GM18507 (cell line): ENCODE data around the gene PRPF19.

Experiments used
- DNase-seq: peaks from one replicate; pipeline ENCODE4 v3.0.0; 2011; ENCODE audit warnings: low read depth; ENCODE audit not compliant: insufficient read length; ENCODE audit errors: extremely low spot score
- FAIRE-seq: peaks from 2 replicates; lab custom pipeline; 2011; peaks lifted over from hg19 to GRCh38; lab: Jason Lieb, UNC

The PRPF19 gene

DNA sequence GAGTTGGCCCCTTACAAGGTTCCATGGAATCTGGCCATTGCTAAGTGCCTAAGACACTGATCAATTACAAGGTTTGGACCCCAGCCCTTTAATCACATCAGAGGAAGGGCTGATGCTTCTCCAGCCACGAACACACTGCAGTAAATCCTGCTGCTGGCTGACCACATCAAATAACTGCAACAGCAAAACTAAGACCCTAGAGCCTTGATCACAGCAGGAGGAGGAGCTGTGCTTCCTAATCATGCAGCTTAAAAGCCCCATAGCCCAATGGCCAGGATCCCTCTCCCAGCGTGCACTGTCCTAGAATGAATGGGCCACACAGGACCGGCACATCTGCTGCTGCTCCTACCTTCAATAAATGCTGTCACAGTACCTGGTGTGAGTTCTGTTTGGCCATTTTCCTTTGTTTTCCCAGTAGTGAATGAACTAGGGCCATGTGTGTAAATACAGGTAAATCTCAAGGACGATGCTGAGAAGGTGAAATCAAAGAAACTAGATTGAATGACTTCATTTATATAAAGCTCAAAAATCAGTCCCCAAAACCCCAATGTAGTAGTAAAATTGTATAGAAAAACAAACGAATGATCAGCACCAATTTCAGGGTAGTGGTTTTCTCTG is 26.3 kb downstream of the PRPF19 start:
- no peak for FAIRE-seq
- no peak for DNase-seq

DNA sequence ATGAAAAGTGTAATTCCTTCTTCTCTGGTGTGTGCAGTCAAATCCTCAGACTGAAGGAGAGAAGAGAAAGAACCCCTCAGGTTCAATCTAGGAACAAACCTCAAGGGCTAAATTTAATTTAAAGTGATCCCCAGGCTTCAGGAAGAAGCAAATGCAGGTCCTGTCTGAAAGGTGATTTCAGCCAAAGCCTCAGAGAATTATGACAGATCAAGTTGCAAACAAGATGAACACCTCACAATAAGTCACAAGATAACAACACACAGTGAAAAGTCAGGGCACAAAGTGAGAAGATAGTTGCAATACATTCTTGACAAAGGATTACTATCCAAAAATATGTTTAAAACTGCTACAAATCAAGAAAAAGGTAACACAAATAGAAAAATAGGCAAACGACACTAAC is 27.3 kb downstream of the PRPF19 start:
- FAIRE-seq (no peak), DNase-seq (no peak)

DNA sequence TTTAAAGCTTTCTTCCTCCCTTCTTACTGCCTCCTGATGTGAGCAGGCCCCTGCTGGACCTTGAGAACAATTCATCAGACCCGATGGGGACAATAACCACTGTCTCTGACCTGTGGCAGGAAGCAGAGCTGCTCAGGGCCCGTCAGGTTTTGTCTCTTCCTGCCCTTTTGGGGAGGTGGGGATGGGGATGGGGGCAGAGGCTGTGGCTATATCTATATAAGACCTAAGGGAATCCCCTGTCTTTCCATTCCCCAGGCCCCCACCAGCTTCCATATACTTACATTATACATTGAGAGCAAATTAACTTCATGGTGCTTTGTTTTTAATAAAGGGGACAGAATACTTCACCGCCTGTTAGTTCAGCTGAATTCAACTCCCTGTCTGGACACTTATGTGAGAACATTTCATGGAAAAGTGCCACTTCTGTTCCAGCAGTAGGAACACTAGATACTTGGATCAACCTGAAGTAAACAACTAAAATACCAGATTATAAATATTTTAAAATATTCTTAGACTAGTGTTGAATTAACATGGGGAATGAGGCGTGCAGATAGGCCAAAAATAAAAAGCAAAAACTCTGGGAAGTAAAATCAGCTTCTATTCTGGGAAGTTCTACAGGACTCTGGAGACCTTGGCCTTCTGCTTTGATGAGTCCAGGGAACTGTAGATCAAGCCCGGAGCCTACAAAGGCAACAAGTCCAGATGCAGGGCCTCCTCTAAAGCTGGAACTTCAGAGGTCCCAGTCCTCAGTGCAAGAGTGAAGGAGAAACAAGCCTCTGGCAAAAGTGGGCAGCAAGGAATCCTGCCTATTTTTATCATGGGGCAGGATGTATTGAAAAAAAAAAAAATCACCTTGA is 27.9 kb downstream of the PRPF19 start:
- DNase-seq: no peak
- no peak for FAIRE-seq

DNA sequence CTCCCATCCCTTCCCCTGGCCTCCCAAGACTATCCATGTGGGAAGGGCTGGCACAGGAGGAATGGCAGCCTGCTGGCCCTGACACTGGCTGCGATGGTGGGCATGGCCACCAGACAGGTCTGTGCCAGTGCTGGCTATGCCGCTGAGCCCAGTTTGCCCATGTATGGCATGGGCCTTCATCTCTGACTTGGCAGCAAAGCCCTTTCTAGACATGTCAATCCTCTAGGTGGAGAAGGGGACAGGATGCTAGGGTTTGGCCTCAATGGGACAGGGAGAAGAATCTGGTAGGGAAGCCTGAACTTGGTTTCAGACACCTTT is 30.3 kb downstream of the PRPF19 start:
- DNase-seq (no peak), FAIRE-seq (no peak)

DNA sequence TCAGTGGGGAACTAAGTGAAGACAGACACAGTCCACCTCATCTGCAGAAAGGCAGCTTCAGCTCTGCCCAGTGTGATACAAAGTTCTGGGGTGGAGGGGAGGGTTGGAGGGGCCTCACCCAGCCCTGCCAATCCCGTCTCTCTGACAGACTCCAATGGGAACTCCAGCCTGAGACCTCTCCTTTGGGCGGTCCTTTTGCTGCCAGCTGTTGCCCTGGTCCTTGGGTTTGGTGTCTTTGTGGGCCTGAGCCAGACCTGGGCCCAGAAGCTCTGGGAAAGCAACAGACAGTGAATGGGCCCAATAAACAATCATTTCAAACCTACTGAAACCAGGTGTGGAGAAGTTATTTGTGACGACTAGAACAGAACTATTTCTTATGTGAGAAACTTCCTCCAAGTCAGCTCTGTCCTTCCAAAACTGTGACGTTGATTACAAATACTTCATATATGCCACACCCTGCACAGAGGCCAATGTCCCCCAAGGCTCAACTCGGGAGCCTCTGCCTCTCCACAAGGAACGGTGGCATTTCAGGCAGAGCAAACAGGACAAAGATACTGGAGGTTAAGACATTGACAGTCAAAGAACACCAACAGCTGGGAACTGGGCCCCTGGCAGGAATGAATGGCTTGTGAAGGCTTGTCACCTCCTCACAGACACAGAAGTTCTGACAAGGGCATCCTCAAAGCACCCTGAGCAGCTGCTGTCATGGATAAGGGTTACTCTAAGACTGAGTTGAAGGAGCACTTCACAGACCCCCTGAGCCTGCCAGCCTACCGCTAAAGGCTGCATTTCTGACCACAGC is 30.8 kb downstream of the PRPF19 start:
- no peak for FAIRE-seq
- DNase-seq: no peak

DNA sequence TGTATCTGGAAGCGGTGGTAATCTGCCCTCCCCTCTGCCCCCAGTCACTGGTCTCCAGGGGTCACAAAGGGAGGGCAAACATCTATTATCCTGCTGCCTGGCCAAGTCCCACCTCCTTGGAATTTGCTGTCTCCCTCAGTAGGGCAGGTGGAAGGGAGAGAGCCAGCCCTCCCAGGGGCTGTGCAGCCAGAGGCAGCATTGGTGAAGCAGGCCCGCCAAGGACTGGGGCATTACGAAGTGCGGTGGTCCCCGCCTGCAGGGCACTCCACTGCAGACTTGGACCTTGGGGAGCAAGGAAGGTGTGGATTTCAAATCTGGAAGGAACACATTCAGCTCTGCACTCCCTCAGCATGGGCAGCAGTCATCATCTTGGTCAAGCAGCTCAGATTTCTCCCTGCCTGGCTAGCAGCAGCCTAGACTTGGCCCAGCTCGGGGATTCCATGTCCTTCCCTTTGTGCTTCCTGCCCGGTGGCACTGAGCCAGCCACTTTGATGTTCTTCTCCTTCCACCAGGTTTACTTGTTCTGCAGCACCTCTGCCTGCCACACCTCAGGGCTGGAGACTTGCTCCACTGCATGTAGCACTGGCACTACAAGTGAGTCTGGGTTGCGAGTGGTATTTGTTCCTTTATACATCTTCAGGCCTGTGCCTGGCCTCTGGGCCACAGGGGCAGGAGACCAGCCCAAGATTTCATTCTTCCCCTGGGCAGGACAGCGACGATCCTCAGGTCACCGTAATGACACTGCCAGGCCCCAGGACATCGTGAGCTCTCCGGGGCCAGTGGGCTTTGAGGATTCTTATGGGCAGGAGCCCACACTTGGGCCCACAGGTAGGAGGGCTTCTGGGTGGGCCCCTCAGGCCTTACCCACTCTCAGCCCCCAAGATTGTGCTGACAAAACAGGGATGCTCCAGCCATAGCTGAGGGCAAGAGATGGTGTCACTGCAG is 31.7 kb downstream of the PRPF19 start:
- FAIRE-seq (no peak), DNase-seq (no peak)

DNA sequence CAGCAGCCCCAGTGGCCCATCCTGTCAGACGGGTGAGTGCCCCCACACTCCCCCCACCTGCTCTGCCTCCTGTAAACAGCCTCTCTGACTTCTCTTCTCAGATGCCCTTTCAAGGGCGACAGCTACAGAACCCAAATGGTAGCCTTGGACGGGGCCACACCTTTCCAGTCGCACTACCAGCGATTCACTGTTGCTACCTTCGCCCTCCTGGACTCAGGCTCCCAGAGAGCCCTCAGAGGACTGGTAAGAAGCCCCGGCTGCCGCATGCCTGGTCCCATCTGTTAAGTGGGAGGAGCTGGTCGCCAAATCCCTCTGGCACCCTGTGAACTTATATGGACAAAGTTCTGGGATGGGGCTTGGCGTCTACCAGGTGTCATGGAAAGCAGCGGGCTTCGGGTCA is 32.9 kb downstream of the PRPF19 start:
- DNase-seq (no peak), FAIRE-seq (no peak)

DNA sequence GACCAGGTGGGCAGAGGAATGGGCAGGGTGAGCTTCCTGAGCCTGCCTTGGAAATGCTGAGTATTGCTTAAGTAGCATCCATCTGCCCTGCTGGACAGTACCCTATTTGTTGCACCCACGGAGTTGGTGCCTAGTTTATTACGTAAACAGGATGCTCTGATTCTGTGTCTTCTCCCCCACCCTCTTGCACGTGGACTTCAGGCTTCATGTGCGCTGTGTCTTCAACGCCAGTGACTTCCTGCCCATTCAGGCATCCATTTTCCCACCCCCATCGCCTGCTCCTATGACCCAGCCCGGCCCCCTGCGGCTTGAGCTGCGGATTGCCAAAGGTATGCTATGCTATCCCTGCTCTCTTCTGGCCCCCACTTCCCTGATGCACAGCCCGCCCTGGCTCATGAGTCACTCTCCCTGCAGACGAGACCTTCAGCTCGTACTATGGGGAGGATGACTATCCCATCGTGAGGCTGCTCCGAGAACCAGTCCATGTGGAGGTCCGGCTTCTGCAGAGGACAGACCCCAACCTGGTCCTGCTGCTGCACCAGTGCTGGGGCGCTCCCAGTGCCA is 33.3 kb downstream of the PRPF19 start:
- FAIRE-seq: no peak

DNA sequence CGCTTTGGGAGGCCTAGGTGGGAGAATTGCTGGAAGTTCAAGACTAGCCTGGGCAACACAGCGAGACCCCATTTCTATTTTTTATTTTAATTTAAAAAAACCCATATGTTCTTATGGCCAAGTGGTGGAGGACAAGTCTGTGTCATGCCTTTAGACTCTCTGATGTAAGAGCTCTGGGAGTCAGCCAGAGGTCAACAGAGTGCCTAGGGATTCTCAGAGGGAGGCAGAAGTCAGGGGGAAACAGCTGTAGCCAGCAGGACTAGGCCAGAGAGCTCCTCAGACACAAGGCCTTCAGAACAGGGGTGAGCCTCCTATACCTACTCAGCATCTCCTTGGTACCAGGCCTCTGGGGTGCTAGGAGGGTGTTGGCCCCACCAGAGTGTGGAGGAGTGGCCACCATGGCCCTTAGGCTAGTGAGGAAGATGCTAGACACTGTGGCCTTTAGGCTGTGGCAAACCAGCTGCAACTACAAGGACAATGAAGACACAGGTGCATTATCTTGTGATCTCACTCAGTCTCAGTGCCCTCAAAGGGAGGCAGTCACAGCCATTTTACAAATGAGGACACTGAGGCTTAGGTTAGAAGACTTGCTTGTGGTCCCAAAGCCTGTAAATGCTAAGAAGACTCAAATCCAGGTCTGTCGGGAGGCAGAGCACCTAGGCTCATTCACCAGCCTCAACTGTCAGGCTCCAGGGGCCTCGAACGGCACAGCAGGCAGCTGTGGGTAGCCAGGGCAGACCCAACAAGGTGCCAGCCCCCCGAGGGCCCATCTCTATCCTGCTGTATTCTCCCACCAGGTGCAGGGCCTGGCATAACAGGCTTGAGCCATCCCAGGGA is 34.0 kb downstream of the PRPF19 start:
- FAIRE-seq (no peak), DNase-seq (no peak)

More for the DNA sequence above, 33.3 kb downstream of the PRPF19 start:
- DNase-seq: no peak

DNA sequence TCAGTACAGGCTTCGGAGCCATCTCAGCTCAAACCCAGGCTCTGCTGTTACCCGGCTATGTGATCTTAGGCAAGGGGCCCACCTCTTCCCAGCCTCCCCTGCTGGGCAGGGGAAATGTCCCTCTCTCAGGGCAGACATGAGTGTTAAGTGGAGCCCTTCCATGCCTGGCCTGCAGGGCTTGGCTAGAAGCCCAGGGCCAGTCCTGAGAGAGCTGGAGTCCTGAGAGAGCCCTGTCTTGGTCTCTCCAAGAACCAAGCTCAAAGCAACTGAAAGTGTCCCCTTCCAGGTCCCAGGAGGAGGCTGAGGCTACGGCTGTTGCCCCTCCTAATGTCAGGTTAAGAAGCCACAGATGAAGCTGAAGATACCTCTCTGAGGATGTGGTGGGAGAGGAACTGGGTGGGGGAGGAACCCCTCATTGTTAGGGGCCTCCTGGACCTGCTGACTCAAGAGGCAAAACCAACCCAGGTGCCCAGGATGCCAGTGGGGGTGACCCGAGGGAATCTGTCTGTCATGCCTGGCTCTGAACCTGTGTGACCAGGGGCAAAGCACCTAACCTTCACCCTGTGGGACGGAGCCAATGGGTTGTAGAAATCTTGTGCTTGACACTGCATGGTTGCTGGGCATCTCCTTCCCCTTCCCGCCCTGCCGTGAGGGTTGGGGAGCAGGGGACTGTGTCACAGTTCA is 34.9 kb downstream of the PRPF19 start:
- no peak for FAIRE-seq

DNA sequence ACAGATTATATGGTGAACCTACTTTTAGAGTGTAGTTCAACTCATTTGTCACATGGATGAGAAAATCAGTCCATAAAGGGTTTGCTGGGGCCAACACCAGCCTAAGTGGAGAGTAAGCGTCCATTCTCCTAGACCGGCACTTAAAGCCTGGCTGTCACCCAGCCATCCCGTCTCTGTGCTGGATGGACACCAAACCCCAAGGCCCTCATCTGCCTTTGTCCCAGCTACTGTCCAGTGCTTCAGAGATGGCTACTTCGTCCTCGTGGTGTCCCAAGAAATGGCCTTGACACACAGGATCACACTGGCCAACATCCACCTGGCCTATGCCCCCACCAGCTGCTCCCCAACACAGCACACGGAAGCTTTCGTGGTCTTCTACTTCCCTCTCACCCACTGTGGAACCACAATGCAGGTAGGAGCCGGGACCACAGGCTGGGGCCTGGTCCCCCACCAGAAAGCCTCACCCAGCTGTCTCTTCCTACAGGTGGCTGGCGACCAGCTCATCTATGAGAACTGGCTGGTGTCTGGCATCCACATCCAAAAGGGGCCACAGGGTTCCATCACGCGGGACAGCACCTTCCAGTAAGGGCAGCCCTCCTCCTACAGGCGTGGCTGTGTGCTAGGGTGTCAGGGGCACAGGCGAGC is 35.5 kb downstream of the PRPF19 start:
- FAIRE-seq (no peak), DNase-seq (no peak)

More for the DNA sequence above, 34.9 kb downstream of the PRPF19 start:
- no peak for DNase-seq

DNA sequence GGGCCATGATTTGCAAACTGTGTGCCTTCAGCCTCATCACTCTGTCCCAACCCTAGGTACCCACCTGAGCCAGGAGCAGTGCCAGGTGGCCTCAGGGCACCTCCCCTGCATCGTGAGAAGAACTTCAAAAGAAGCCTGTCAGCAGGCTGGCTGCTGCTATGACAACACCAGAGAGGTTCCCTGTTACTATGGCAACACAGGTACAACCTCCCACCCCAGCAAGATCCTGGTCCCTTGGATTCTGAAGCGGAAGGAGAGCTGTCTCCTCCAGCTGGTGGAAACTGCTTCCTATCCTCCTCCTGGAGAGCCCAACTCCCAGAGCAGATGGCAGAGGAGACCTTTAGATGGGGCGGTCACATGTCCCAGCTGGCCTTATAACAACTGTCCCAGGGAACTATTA is 36.1 kb downstream of the PRPF19 start:
- DNase-seq: no peak
- no peak for FAIRE-seq

DNA sequence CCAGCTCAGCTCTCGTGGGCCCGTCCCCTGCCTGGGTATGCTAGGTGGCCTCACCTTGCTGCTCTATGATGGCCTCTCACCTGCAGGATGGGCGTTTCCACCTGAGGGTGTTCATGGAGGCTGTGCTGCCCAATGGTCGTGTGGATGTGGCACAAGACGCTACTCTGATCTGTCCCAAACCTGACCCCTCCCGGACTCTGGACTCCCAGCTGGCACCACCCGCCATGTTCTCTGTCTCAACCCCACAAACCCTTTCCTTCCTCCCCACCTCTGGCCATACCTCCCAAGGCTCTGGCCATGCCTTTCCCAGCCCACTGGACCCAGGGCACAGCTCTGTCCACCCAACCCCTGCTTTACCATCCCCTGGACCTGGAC is 36.9 kb downstream of the PRPF19 start:
- FAIRE-seq (no peak), DNase-seq (no peak)

DNA sequence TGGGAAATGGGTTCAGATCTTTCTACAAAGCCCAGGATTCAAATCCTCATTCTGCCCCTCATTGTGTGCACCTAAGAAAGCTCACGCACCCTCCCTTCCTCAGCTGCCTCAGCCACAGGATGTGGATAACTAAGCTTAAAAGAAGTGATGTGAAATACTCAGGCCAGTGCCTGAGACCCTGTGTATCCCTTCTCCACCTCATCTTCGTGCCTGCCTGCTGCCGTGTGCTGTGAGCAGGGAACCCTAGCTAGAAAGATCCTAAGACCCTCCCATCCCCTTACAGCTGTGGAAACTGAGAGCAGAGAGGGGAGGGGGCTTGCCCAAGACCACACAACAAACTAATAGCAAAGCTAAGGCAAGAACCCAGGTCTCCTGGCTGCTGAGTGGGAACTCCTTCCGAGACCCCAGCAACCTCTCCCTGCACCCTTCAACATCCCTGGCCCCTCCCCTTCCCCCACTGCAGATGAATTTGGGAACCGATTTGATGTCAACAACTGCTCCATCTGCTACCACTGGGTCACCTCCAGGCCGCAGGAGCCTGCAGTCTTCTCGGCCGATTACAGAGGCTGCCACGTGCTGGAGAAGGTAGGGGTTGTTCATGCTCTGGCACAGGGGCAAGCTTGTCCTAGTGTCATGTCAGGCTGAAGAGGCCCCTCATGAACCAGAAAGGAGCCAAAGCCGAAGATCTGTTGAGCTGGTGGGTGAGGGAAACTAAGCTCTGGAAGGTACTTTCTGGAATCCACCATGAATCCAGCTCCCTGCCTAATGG is 37.5 kb downstream of the PRPF19 start:
- FAIRE-seq (no peak), DNase-seq (no peak)

DNA sequence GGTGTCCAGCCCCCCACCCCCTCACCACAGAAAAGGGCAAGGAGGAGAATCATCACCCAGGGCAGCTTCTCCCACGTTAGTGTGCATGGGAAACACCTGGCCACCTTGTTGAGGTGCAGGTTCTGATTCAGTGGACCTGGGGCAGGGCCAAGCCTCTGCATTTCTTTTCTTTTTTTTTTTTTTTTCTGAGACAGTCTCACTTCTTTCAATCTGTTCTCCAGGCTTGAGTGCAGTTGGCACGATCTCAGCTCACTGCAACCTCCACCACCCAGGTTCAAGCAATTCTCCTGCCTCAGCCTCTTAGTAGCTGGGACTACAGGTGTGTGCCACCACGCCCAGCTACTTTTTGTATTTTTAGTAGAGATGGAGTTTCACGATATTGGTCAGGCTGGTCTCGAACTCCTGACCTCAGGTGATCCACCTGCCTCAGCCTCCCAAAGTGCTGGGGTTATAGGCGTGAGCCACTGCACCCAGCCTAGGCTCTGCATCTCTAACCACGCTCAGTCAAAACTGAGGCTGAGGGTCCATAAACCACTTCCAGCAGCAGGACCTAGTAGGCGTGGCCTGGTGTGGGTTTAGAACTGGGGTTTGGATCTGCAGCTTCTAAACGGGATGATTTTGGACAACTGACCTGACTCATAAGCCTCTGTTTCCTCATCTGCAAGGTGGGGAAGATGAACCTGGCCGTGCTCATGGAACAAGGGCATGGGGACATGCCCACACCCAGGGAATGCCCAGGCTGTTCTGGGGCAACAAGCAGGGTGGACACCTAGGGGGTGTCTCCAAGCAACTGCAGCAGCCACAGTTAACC is 38.3 kb downstream of the PRPF19 start:
- no peak for DNase-seq
- no peak for FAIRE-seq
